ENCODE measurements around the gene COPE.

- TF ChIP-seq POLR2A (IDR thresholded peaks at IDR 0.05): no peak
- TF ChIP-seq CTCF (IDR thresholded peaks at IDR 0.05): no peak
Observed at GRCh38 chr19:18883526-18884304, 35.5 kb downstream of the COPE start.

All from testis (tissue), 2 donors.